DND-41 (cell line): ENCODE data around the gene PMEL.
A peak's percentile ranks its signal among the peaks of the same experiment; 100 is the strongest.

ENCODE experiments used
- ATAC-seq: fragments of 200-7000 bp; cut with Tn5 transposase; 3 replicates; pipeline ENCODE4 v1.9.1; 2021; ENCODE audit warnings: low read depth; ENCODE audit not compliant: insufficient read depth
- DNase-seq: peaks from one replicate; pipeline ENCODE4 v3.0.0-alpha.2; 2020
- H2AFZ ChIP-seq: 2 replicates; pipeline ENCODE4 v1.6.0; 2012; ENCODE audit warnings: low read depth, low read length
- H3K27ac ChIP-seq: 2 replicates; pipeline ENCODE4 v1.5.1; 2012; ENCODE audit warnings: low read length, inconsistent platforms
- H3K27me3 ChIP-seq: fragments of 200-600 bp; sonication (generic); 2 replicates; pipeline ENCODE4 v1.6.0; 2012; ENCODE audit warnings: low read length, mild to moderate bottlenecking, inconsistent platforms; ENCODE audit not compliant: insufficient read depth, poor library complexity
- H3K36me3 ChIP-seq: 2 replicates; pipeline ENCODE4 v1.5.1; 2012; ENCODE audit warnings: low read length, inconsistent platforms; ENCODE audit not compliant: insufficient read depth
- H3K4me1 ChIP-seq: 2 replicates; pipeline ENCODE4 v1.5.1; 2012; ENCODE audit warnings: mild to moderate bottlenecking, low read length; ENCODE audit not compliant: insufficient read depth
- H3K4me2 ChIP-seq: 2 replicates; pipeline ENCODE4 v1.6.0; 2012; ENCODE audit warnings: mild to moderate bottlenecking, moderate library complexity, low read length, inconsistent platforms; ENCODE audit not compliant: insufficient read depth
- H3K4me3 ChIP-seq, 2 experiments: fragments of 200-600 bp in 1 of 2; shearing (Covaris generic) in 1 of 2; 2 replicates each; pipeline ENCODE4 v1.5.1; 2012 to 2016; ENCODE audit warnings: inconsistent platforms in 2 of 2, low read length in 2 of 2, mild to moderate bottlenecking in 2 of 2, low read depth in 1 of 2, moderate library complexity in 1 of 2
- H3K79me2 ChIP-seq: 2 replicates; pipeline ENCODE4 v1.6.0; 2012; ENCODE audit warnings: low read length, inconsistent platforms; ENCODE audit not compliant: insufficient read depth
- H3K9ac ChIP-seq: 2 replicates; pipeline ENCODE4 v1.6.0; 2012; ENCODE audit warnings: low read depth, mild to moderate bottlenecking, inconsistent platforms, low read length, moderate library complexity
- H3K9me3 ChIP-seq: 2 replicates; pipeline ENCODE4 v1.5.1; 2012; ENCODE audit warnings: low read length, moderate library complexity, mild to moderate bottlenecking, inconsistent platforms; ENCODE audit not compliant: insufficient read depth, severe bottlenecking
- H4K20me1 ChIP-seq: 2 replicates; pipeline ENCODE4 v1.6.0; 2012; ENCODE audit warnings: low read length; ENCODE audit not compliant: insufficient read depth
- EZH2 ChIP-seq: IDR thresholded peaks from 3 replicates; pipeline ENCODE4 v1.6.1; 2012; ENCODE audit warnings: borderline replicate concordance, low read depth, mild to moderate bottlenecking, moderate library complexity, low read length, inconsistent platforms; ENCODE audit not compliant: severe bottlenecking
- TF ChIP-seq, protein P1 (sequence below): IDR thresholded peaks from 2 replicates; pipeline ENCODE4 v1.5.1; 2012; ENCODE audit warnings: borderline replicate concordance, low read length, moderate library complexity, mild to moderate bottlenecking; ENCODE audit not compliant: poor library complexity, severe bottlenecking; ENCODE audit errors: extremely low read depth

Gene PMEL

DNA sequence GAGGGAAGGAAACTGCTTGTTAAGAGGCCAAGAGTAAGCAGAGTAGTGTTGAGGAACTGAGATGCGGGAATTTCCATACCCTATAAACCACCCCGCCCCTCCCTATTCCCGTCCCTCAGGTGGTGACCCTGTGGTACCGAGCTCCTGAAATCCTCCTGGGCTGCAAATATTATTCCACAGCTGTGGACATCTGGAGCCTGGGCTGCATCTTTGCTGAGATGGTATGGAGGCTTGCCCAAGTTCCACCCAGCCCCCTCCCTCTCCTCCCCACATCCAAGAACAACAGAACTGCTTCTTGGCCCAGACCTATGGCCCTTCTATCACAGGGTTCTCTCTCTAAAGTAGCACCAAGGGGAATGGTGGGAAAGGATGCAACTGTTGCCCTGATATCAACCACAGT, 3.5 kb upstream of the PMEL start:
- DNase-seq = no peak
- H3K79me2 ChIP-seq = peaks cover 45% of the 10 kb centered on the region
- TF ChIP-seq, protein P1, sequence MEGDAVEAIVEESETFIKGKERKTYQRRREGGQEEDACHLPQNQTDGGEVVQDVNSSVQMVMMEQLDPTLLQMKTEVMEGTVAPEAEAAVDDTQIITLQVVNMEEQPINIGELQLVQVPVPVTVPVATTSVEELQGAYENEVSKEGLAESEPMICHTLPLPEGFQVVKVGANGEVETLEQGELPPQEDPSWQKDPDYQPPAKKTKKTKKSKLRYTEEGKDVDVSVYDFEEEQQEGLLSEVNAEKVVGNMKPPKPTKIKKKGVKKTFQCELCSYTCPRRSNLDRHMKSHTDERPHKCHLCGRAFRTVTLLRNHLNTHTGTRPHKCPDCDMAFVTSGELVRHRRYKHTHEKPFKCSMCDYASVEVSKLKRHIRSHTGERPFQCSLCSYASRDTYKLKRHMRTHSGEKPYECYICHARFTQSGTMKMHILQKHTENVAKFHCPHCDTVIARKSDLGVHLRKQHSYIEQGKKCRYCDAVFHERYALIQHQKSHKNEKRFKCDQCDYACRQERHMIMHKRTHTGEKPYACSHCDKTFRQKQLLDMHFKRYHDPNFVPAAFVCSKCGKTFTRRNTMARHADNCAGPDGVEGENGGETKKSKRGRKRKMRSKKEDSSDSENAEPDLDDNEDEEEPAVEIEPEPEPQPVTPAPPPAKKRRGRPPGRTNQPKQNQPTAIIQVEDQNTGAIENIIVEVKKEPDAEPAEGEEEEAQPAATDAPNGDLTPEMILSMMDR = no peak
- TF ChIP-seq EZH2 = no peak
- H2AFZ ChIP-seq = no peak overlapping the region
- no peaks in the 10 kb centered on the region for H3K27me3 ChIP-seq
- peaks cover 67% of the 10 kb centered on the region for H3K4me1 ChIP-seq
- peak overlapping the region; percentile 85; the same call in 1 of the 2 replicates for H3K4me2 ChIP-seq
- H3K4me3 ChIP-seq = no peak overlapping the region
- no peak overlapping the region for H3K27ac ChIP-seq
- no peak overlapping the region; the same call in 1 of the 2 replicates for H3K9ac ChIP-seq
- peaks cover 44% of the 10 kb centered on the region for H3K36me3 ChIP-seq
- no peak for ATAC-seq
- H4K20me1 ChIP-seq = no peaks in the 10 kb centered on the region
- no peaks in the 10 kb centered on the region for H3K9me3 ChIP-seq

DNA sequence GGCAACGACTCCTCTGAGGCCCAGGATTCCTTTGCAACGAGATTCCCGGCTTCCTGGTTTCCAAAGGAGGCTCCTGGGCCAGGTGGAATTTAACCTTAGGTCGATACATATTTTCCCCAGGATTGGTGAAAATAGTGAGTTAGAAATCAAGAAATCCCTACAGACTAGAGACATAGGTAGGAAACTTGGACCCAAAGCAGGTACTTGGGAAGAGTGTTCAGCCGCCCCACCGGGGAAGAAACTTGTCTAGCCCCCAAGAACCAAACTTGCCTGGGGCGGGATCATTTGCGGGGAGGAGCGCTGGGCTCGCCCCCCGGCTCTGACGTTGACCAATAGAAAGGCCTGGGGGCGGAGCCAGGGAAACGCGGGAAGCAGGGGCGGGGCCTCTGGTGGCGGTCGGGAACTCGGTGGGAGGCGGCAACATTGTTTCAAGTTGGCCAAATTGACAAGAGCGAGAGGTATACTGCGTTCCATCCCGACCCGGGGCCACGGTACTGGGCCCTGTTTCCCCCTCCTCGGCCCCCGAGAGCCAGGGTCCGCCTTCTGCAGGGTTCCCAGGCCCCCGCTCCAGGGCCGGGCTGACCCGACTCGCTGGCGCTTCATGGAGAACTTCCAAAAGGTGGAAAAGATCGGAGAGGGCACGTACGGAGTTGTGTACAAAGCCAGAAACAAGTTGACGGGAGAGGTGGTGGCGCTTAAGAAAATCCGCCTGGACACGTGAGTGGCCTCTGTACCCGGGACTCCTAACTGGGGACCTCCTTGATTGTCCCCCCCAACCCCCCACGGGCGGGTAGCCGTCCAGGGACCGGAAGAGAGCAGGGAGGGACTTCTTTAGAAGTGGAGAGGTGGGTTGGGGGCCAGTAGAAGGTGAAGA, 803 bp upstream of the PMEL start, which contains the start of gene CDK2:
Gene CDK2, plus strand, starts transcription at position 423 of the 874 bp plus-strand sequence. Its CDS starts 179 bp downstream, at position 602.
- peak; percentile 95 for DNase-seq
- peaks cover 38% of the 10 kb centered on the region for H3K36me3 ChIP-seq
- H3K27me3 ChIP-seq = no peaks in the 10 kb centered on the region
- peak within 1 kb of the TSS; percentile 84 for H3K27ac ChIP-seq
- peak within 1 kb of the TSS; percentile 86 to 88 for H3K4me3 ChIP-seq
- H2AFZ ChIP-seq = peak within 1 kb of the TSS; percentile 97
- peaks cover 53% of the 10 kb centered on the region for H3K4me1 ChIP-seq
- peak within 1 kb of the TSS; percentile 85 for H3K4me2 ChIP-seq
- peak within 1 kb of the TSS; percentile 80 for H3K9ac ChIP-seq
- ATAC-seq = peak; percentile 94
- no peaks in the 10 kb centered on the region for H4K20me1 ChIP-seq
- TF ChIP-seq, protein P1 = no peak
- no peak for TF ChIP-seq EZH2
- H3K9me3 ChIP-seq = no peaks in the 10 kb centered on the region
- H3K79me2 ChIP-seq = peaks cover 34% of the 10 kb centered on the region

DNA sequence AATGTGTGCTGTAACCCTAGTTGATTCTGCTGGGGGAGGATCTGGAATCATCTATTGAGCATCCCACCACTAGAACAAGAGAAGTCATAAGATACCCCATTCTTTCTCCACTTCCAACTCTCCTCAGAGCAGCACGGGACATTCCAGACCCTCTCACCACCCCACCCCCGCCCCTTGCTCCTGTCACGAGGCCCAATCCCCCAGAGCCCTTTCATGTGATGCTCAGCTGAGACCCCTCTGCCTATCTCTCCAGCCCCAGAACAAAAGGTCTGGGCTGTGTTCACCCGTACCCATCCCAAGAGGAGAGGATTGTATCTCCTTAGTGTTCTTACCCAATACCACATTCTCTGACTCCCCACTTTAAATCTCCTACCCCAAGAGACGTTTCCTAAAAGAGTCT, 602 bp downstream of the PMEL start:
- ATAC-seq (no peak), DNase-seq (no peak)
- TF ChIP-seq, protein P1 = no peak
- no peak overlapping the region for H3K27ac ChIP-seq
- H3K4me1 ChIP-seq = peaks cover 39% of the 10 kb centered on the region
- peaks cover 24% of the 10 kb centered on the region for H3K36me3 ChIP-seq
- H3K9me3 ChIP-seq = no peaks in the 10 kb centered on the region
- peaks cover 31% of the 10 kb centered on the region for H3K79me2 ChIP-seq
- no peak overlapping the region for H3K9ac ChIP-seq
- H3K4me2 ChIP-seq = no peak overlapping the region
- H4K20me1 ChIP-seq = no peaks in the 10 kb centered on the region
- H3K27me3 ChIP-seq = no peaks in the 10 kb centered on the region
- no peak overlapping the region for H2AFZ ChIP-seq
- no peak overlapping the region for H3K4me3 ChIP-seq

DNA sequence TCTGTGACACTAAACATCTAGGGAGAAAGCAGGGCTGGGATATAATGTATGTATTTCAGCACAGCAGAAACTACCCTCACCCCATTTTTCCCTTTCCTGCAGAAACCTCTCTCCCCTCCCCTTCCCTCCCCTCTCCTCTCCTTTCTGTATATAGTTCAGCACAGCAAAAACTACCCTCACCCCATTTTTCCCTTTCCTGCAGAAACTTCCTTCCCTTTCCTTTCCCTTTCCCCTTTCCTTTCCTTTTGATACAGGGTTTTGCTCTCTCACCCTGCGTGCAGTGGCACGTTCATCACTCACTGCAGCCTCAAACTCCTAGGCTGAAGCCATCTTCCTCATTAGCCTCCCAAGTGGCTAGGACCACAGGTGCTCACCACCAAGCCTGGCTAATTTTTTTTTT, 2.1 kb downstream of the PMEL start:
- DNase-seq (no peak), ATAC-seq (no peak)
- H2AFZ ChIP-seq = no peak overlapping the region
- H3K27me3 ChIP-seq = no peaks in the 10 kb centered on the region
- TF ChIP-seq EZH2 = no peak
- TF ChIP-seq, protein P1 = no peak
- no peaks in the 10 kb centered on the region for H4K20me1 ChIP-seq
- no peak overlapping the region for H3K27ac ChIP-seq
- no peak overlapping the region for H3K4me2 ChIP-seq
- H3K4me3 ChIP-seq = no peak overlapping the region
- no peaks in the 10 kb centered on the region for H3K9me3 ChIP-seq
- peaks cover 27% of the 10 kb centered on the region for H3K4me1 ChIP-seq
- no peak overlapping the region for H3K9ac ChIP-seq
- H3K36me3 ChIP-seq = peaks cover 12% of the 10 kb centered on the region
- H3K79me2 ChIP-seq = peaks cover 22% of the 10 kb centered on the region
